ENCODE data around the gene CKLF. TPM values are rescaled to one million over a fixed set of nuclear protein-coding genes. Genes with fewer than 3 reads are reported as not detected.
"Not testable (repeated sequence)": the region's sequence is repeated elsewhere in the genome, so short reads cannot be mapped to it uniquely, and the experiment has no call there.

Gene CKLF
- total RNA-seq, 1 experiment from 2014 or later: 57.8 TPM

GRCh38 chr16:66511602-66512271, 40.6 kb upstream of the CKLF start:
- Mint-ChIP-seq H3K27me3 (ENCODE audit: insufficient read depth, unreplicated experiment) (no peaks in the 10 kb centered on the region), H3K9me3 (ENCODE audit: unreplicated experiment) (no peaks in the 10 kb centered on the region), H3K27ac (ENCODE audit: low read depth, unreplicated experiment) (peak overlapping the region; percentile 85), H3K4me1 (ENCODE audit: insufficient read depth, unreplicated experiment) (peaks cover 62% of the 10 kb centered on the region), H3K36me3 (ENCODE audit: insufficient read depth, unreplicated experiment) (peaks cover 42% of the 10 kb centered on the region), H3K4me3 (ENCODE audit: unreplicated experiment) (peak overlapping the region; percentile 40)
- no TSS peak for BruUV-seq (replicated peaks)
- CTCF ChIA-PET: interaction anchor here (0.6 to 3.7 kb wide), 15 partner anchors 10 to 167 kb away, joined by 3 to 13 read pairs (median 4); partner anchors contain the start of gene CKLF
- intact Hi-C loops (cut with micrococcal nuclease): no loop called here
- peak; percentile 79 for DNase-seq (ENCODE audit: unreplicated experiment)
- POLR2A ChIA-PET: interaction anchor here (0.5 to 6.5 kb wide), 12 partner anchors 9 to 104 kb away, joined by 3 to 97 read pairs (median 4); partner anchors contain the start of genes CKLF and TK2
- TF ChIP-seq CTCF (IDR thresholded peaks at IDR 0.05; ENCODE audit: unreplicated experiment): peak; percentile 20

- TF ChIP-seq CTCF (IDR thresholded peaks at IDR 0.05; ENCODE audit: unreplicated experiment): no peak
- Mint-ChIP-seq H3K27ac (ENCODE audit: low read depth, unreplicated experiment) (peak overlapping the region; percentile 85), H3K9me3 (ENCODE audit: unreplicated experiment) (no peaks in the 10 kb centered on the region), H3K4me3 (ENCODE audit: unreplicated experiment) (peak overlapping the region; percentile 40), H3K36me3 (ENCODE audit: insufficient read depth, unreplicated experiment) (peaks cover 49% of the 10 kb centered on the region), H3K27me3 (ENCODE audit: insufficient read depth, unreplicated experiment) (no peaks in the 10 kb centered on the region), H3K4me1 (ENCODE audit: insufficient read depth, unreplicated experiment) (peaks cover 62% of the 10 kb centered on the region)
- intact Hi-C loops (cut with micrococcal nuclease): no loop called here
- peak; percentile 70 for DNase-seq (ENCODE audit: unreplicated experiment)
- ChIA-PET POLR2A (interaction anchor here (0.5 to 6.5 kb wide), 14 partner anchors 9 to 127 kb away, joined by 3 to 97 read pairs (median 4); partner anchors contain the start of genes CKLF and TK2), CTCF (interaction anchor here (0.7 to 3.7 kb wide), 14 partner anchors 9 to 168 kb away, joined by 3 to 13 read pairs (median 4); partner anchors contain the start of gene CKLF)
- BruUV-seq (replicated peaks): no TSS peak
Measured at GRCh38 chr16:66512272-66513110, 39.9 kb upstream of the CKLF start.

GRCh38 chr16:66513111-66513723, 39.2 kb upstream of the CKLF start:
- BruUV-seq (replicated peaks): no TSS peak
- no peaks in the 10 kb centered on the region for H3K27me3 Mint-ChIP-seq (ENCODE audit: insufficient read depth, unreplicated experiment)

DNA sequence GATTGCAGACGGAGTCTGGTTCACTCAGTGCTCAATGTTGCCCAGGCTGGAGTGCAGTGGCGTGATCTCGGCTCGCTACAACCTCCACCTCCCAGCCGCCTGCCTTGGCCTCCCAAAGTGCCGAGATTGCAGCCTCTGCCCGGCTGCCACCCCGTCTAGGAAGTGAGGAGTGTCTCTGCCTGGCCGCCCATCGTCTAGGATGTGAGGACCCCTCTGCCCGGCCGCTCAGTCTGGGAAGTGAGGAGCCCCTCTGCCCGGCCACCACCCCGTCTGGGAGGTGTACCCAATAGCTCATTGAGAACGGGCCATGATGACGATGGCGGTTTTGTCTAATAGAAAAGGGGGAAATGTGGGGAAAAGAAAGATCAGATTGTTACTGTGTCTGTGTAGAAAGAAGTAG, 38.0 kb upstream of the CKLF start:
- POLR2A ChIA-PET: not testable (repeated sequence)

More at GRCh38 chr16:66513111-66513723, 39.2 kb upstream of the CKLF start:
- H3K36me3 Mint-ChIP-seq (ENCODE audit: insufficient read depth, unreplicated experiment): peaks cover 51% of the 10 kb centered on the region
- peak overlapping the region; percentile 85 for H3K27ac Mint-ChIP-seq (ENCODE audit: low read depth, unreplicated experiment)
- DNase-seq (ENCODE audit: unreplicated experiment): no peak
- H3K4me3 Mint-ChIP-seq (ENCODE audit: unreplicated experiment): no peak overlapping the region
- no peak for TF ChIP-seq CTCF (IDR thresholded peaks at IDR 0.05; ENCODE audit: unreplicated experiment)
- H3K4me1 Mint-ChIP-seq (ENCODE audit: insufficient read depth, unreplicated experiment): peaks cover 61% of the 10 kb centered on the region
- CTCF ChIA-PET: no interaction called here
- intact Hi-C loops (cut with micrococcal nuclease): no loop called here
- no peaks in the 10 kb centered on the region for H3K9me3 Mint-ChIP-seq (ENCODE audit: unreplicated experiment)
- POLR2A ChIA-PET: interaction anchor here (0.6 to 6.5 kb wide), 5 partner anchors 11 to 126 kb away, joined by 3 to 97 read pairs (median 16); partner anchors contain the start of genes CKLF and TK2

GRCh38 chr16:66514980-66515595, 37.3 kb upstream of the CKLF start:
- intact Hi-C loops (cut with micrococcal nuclease): loop anchor here (5.0 kb wide), 1 partner anchor 38 kb away; no protein-coding TSS in a partner anchor
- H3K36me3 Mint-ChIP-seq (ENCODE audit: insufficient read depth, unreplicated experiment): peaks cover 40% of the 10 kb centered on the region
- POLR2A ChIA-PET; H3K4me3 Mint-ChIP-seq (ENCODE audit: unreplicated experiment); H3K9me3 Mint-ChIP-seq (ENCODE audit: unreplicated experiment); DNase-seq (ENCODE audit: unreplicated experiment); BruUV-seq (replicated peaks); H3K27me3 Mint-ChIP-seq (ENCODE audit: insufficient read depth, unreplicated experiment); H3K27ac Mint-ChIP-seq (ENCODE audit: low read depth, unreplicated experiment): not testable (repeated sequence)
- H3K4me1 Mint-ChIP-seq (ENCODE audit: insufficient read depth, unreplicated experiment): peaks cover 47% of the 10 kb centered on the region
- CTCF ChIA-PET: interaction anchor here (0.6 to 1.7 kb wide), 5 partner anchors 10 to 108 kb away, joined by 3 to 4 read pairs (median 3); no protein-coding TSS in a partner anchor

More for the DNA sequence above, 38.0 kb upstream of the CKLF start:
- Mint-ChIP-seq H3K4me1 (ENCODE audit: insufficient read depth, unreplicated experiment) (peaks cover 52% of the 10 kb centered on the region), H3K36me3 (ENCODE audit: insufficient read depth, unreplicated experiment) (peaks cover 45% of the 10 kb centered on the region)
- H3K27me3 Mint-ChIP-seq (ENCODE audit: insufficient read depth, unreplicated experiment); H3K27ac Mint-ChIP-seq (ENCODE audit: low read depth, unreplicated experiment); DNase-seq (ENCODE audit: unreplicated experiment); intact Hi-C loops (cut with micrococcal nuclease); H3K4me3 Mint-ChIP-seq (ENCODE audit: unreplicated experiment); H3K9me3 Mint-ChIP-seq (ENCODE audit: unreplicated experiment); BruUV-seq (replicated peaks): not testable (repeated sequence)
- CTCF ChIA-PET: interaction anchor here (0.6 to 1.7 kb wide), 2 partner anchors 37 to 107 kb away, joined by 3 to 4 read pairs; no protein-coding TSS in a partner anchor
